ENCODE results near the gene WASHC4.

GRCh38 chr12:105198961-105199360, 91.4 kb downstream of the WASHC4 start:
- no peak for TF ChIP-seq CTCF (conservative IDR thresholded peaks at IDR 0.05; ENCODE audit: low read depth in 2 of 2)
- TF ChIP-seq EZH2 (IDR thresholded peaks at IDR 0.05; ENCODE audit: low read depth, unreplicated experiment): no peak
- TF ChIP-seq REST (IDR thresholded peaks at IDR 0.05; ENCODE audit: unreplicated experiment): no peak
- no peak; the same call in 1 of the 2 replicates for TF ChIP-seq POLR2AphosphoS5 (IDR thresholded peaks at IDR 0.05; ENCODE audit: low read depth)
- no peak for TF ChIP-seq EZH2phosphoT487 (IDR thresholded peaks at IDR 0.05; ENCODE audit: unreplicated experiment)
- no peak for TF ChIP-seq CREB1 (CRISPR knock-in tag; IDR thresholded peaks at IDR 0.05; ENCODE audit: low read depth)
- no peak for TF ChIP-seq NANOG (IDR thresholded peaks at IDR 0.05; ENCODE audit: borderline replicate concordance)
- no peak for TF ChIP-seq ZNF331 (CRISPR knock-in tag; IDR thresholded peaks at IDR 0.05; ENCODE audit: low read depth)
- TF ChIP-seq ETS1 (IDR thresholded peaks at IDR 0.05): no peak

All from GM23338 (cell line).